ENCODE measurements around the gene FAM53B.

Gene FAM53B

GRCh38 chr10:124680675-124681074, 63.5 kb downstream of the FAM53B start:
- no peak for DNase-seq (ENCODE audit: low read depth in 2 of 3, low spot score in 1 of 3)

DNA sequence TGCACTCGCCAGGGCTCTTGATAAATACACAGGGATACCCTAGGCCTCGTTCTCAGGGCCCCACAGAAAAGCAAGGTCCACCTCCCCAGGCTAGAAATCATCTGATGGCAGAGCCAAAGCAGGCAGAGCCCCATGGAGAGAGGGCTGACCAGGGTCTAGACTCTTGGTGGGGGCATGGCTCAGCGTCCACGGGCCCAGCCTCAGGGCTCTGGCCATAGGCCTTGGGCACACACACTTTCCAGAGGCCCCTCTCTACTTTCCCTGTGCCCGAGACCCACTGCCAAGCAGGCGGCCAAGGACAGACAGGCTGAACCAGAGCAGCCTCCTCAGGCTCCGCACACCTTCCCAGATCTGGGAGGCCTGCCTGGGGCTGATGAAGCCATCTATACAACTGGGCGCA, 64.8 kb downstream of the FAM53B start:
- no peak for DNase-seq (ENCODE audit: low read depth in 2 of 3, low spot score in 1 of 3)

- no peak for DNase-seq (ENCODE audit: low read depth in 2 of 3, low spot score in 1 of 3)
Measured at GRCh38 chr10:124678557-124679240, 65.5 kb downstream of the FAM53B start.

- no peak for DNase-seq (ENCODE audit: low read depth in 2 of 3, low spot score in 1 of 3)
Measured at GRCh38 chr10:124677749-124678556, 66.2 kb downstream of the FAM53B start.

- DNase-seq (ENCODE audit: low read depth in 2 of 3, low spot score in 1 of 3): no peak
Measured at GRCh38 chr10:124677293-124677699, 66.9 kb downstream of the FAM53B start.

- DNase-seq (ENCODE audit: low read depth in 2 of 3, low spot score in 1 of 3): no peak
Measured at GRCh38 chr10:124676416-124677062, 67.6 kb downstream of the FAM53B start.

GRCh38 chr10:124675824-124676223, 68.4 kb downstream of the FAM53B start:
- DNase-seq (ENCODE audit: low read depth in 2 of 3, low spot score in 1 of 3): no peak

GRCh38 chr10:124675261-124675660, 68.9 kb downstream of the FAM53B start:
- no peak for DNase-seq (ENCODE audit: low read depth in 2 of 3, low spot score in 1 of 3)

GRCh38 chr10:124674768-124675222, 69.4 kb downstream of the FAM53B start:
- DNase-seq (ENCODE audit: low read depth in 2 of 3, low spot score in 1 of 3): no peak

- no peak for DNase-seq (ENCODE audit: low read depth in 2 of 3, low spot score in 1 of 3)
Measured at GRCh38 chr10:124672181-124672638, 72.0 kb downstream of the FAM53B start.

DNA sequence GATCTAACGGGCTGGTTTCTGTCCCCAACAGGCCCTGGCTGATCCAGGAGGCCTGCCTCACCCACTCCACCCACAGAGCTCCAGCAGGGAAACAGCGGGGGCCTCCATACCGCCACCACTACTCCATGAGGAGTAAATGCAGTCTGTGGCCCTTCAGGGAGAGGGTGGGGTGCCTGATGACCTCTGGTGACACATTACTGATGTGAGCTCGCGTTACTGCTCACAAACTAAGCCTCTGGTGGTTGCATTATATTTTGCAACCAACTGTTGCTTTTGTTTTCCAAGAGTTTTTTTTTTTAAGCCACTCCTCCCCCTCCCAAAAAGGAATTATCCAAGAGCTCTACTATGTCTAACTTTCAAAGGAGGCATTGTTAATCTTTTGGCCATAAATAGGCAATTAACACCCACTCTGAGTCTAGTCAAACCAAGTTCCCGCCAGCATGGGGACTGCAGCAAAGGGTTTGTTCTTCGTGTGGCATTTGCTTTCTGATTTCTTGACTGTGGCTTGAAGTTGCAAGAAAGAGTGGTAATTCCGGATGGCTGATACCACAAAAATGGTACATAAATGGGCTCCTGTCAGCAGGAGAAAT, 72.6 kb downstream of the FAM53B start:
- DNase-seq (ENCODE audit: low read depth in 2 of 3, low spot score in 1 of 3): no peak

DNA sequence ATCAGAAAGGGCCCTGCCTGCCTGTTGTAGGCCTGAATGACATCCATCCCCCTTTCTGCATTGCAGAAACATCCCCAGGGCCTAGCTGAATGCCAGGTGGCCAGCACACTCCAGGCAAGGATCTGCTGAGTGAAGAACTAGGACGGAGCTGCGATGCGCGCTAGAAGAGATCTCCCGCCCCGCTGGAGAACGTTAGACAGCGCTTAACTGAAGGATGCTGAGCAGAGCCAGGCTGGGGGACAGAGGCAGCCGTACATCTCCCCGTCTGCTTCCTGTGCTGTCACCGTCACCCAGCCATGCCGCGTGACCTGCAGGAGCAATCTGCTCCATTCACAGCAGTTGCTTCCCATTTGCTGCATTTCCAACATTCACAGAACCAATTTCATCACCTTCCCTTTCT, 73.3 kb downstream of the FAM53B start:
- DNase-seq (ENCODE audit: low read depth in 2 of 3, low spot score in 1 of 3): no peak

DNA sequence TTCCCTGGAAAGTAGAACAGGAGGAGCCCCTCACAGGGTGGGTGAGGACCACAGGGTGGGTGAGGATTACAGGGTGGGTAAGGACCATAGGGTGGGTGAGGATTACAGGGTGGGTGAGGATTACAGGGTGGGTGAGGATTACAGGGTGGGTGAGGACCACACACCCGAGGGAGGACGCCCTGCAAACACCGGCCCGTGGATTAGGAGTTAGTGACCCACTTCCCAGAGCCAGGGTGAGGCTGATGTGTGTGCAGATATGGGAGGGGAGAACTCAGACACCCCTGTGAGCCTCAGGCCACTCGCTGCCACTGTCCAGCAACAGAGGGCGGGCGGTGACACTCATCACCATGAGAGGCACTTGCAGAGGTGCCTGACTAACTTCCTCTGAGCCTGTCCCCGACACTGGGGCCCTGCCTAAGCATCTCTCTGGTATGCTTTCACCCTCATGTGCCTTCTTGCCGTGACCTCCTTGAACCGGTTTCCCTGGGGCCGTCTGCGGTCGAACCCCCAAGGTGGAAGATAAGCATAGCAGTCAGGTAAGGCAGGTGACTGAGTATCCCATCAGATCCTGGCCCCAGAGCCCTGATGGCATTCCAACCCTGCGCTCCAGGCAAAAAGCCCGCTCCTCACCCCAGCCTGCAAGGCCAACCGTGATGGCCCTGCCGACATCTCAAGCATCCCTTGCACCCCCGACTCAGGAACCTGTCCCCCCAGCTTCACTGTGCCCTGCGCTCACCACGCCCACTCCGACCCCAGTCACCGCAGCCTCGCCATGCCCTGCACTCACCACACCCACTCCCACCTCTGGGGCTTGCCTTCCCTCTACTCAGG, 74.1 kb downstream of the FAM53B start:
- no peak for DNase-seq (ENCODE audit: low read depth in 2 of 3, low spot score in 1 of 3)

GRCh38 chr10:124669141-124669823, 74.9 kb downstream of the FAM53B start:
- DNase-seq (ENCODE audit: low read depth in 2 of 3, low spot score in 1 of 3): no peak

DNA sequence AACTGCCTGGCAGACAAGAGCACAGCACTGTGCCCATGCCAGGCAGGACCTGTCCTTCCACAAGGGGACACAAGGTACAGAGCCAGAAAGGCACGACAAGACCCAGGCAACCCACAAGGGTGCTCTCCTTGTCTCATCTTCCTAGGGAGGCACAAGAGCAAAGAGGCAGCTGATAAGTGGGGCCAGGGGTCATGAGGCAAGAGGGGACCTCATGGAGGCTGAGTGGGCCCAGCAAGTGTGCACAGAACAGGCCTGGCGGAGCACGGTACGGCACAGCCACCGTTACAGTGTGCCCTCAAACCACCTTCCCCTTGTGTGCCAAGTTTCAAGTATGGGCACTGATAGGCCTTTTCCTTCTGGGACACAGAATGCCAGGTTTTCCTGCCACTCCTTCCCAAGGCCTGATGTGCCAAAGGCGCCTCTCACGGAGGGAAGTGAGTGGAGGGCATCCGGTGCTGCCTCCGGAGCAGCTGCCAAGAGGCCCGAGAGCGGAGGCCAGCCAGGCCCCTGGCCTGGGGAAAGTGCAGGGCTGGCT, 75.6 kb downstream of the FAM53B start:
- DNase-seq (ENCODE audit: low read depth in 2 of 3, low spot score in 1 of 3): no peak

GRCh38 chr10:124667425-124668345, 76.5 kb downstream of the FAM53B start:
- DNase-seq (ENCODE audit: low read depth in 2 of 3, low spot score in 1 of 3): no peak

DNA sequence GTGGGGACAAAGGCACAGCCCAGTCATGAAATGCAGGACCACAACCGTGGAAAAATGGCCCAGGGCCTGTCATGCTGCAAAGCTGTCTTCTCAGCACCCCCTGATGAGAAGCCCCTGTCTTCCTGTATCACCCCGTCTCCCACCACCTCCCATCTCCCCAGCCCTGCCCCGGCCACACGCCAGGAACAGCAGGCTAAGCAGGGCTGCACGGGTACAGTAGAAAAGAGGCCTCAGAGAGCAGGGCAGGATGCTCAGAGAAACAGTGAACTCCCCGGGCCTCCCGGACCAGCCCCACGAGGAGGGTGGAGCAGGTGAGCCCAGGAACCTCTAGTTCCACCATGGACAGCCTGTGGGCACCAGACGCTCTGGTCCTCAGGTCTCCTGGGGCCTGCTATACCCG, 77.7 kb downstream of the FAM53B start:
- DNase-seq (ENCODE audit: low read depth in 2 of 3, low spot score in 1 of 3): no peak

DNA sequence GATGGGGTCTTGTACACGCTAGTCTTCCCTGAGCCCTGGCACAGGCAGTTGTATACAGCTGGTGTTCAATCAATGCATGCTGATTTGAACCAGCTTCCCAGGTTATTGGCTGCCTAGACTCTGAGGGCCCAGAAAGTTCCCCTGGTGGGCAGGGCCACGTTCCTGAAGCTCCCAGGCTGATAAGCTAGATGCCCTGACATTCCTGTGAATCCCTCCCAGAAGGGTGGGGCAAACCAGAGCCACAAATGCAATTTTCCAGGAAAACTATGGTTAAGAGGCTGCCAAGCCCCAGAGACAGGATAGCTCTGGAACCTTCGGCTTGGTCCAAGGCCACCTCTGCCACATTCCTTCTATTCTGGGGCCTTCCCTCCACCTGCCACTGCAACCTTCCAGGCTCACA, 78.2 kb downstream of the FAM53B start:
- no peak for DNase-seq (ENCODE audit: low read depth in 2 of 3, low spot score in 1 of 3)

GRCh38 chr10:124665558-124665957, 78.6 kb downstream of the FAM53B start:
- DNase-seq (ENCODE audit: low read depth in 2 of 3, low spot score in 1 of 3): no peak

Data from stimulated activated CD4-positive, alpha-beta T cell treated with anti-CD3 and anti-CD28 coated beads, Interleukin-12 subunit alpha, Interleukin-12 subunit beta, amount 100 ng/mL, for 48 hours (primary cell).